Medulla oblongata (tissue), 1 donor: ENCODE results near the gene FUBP3.

Experiments
- DNase-seq: peaks from one replicate; pipeline ENCODE4 v3.0.0-alpha.2; 2015; ENCODE audit errors: extremely low spot score

FUBP3 gene

GRCh38 chr9:130662099-130662969, 83.0 kb downstream of the FUBP3 start:
- no peak for DNase-seq

- DNase-seq: no peak
Observed at GRCh38 chr9:130662970-130663257, 83.5 kb downstream of the FUBP3 start.

DNA sequence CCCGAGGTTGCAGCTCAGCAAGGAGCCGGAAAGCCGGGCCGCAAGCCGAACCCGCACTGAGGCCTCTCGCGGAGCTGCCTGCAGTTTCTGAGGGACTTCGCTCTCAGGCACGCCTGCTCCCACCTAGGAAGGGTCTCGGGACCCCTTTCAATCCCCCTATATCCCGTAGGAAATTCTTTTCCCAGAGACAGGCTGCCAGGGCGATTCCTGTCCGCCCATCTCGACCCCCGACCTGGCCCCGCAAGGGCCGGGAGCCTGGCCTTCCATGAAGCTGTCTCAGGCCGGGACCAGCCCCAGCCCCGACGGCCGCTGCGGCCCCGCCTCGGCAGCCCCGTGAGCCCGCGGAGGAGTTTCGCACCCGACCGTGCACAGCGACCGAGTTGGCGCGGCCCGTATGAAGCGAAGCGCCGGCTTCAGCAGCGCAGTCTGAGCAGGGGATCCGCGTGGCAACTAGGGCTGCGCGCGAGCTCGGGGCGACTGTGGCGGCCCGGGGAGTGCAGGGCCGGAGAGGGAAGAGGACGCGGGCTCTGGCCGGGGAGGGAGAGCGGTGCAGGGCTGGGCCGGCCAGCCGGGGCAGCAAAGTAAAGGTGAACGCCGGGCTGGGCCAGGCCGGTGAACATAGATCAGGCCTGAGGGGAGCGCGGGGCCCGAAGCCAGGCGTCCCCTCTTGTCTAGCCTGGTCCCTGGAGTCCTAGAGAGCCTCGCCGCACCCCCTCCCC, 84.0 kb downstream of the FUBP3 start:
- no peak for DNase-seq

DNA sequence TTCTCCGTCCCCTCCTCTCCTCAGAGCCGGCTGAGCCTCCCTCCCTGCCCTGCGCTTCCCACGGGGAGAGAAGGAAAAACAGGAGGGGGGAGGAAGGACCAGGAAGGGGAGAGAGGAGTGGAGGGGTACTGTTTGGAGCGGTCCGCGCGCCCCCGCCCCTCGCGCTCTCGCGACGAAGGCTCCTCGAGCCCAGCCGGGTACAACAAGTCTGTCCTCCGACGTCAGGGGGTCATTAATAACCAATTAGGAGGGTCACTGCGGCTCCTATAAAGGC, 84.5 kb downstream of the FUBP3 start:
- DNase-seq: no peak

DNA sequence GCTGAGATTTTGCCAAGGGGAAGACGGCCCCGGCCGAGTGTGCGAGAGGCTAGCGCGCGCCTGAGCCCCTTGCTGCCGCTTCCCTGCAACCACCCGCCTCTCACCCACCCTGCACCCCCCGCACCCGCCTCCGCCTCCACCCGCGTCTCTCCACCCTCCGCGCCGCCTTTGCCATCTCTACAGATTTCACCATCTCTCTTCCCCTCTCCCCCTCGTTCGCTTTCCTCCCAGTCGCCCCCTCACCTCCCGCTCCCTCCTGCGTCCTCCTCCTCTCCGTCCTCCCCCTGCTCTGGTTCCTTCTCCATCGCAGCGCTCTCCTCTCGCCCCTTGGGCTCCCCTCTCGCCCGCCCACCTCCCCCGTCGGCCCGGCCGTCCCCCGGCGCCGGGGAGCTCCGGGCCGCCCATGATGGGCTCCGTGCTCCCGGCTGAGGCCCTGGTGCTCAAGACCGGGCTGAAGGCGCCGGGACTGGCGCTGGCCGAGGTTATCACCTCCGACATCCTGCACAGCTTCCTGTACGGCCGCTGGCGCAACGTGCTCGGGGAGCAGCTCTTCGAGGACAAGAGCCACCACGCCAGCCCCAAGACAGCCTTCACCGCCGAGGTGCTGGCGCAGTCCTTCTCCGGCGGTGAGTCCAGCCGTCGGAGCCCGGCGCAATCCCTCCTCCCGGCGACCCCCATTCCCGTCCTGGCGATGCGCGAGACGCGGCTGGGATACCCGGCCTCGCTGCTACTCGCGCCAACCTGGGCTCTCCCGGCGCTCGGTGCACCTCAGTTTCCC, 85.1 kb downstream of the FUBP3 start, which contains the start of gene PRDM12:
Gene PRDM12 (plus strand): TSS at position 344 of the 778 bp plus-strand sequence. CDS start 60 bp downstream, at position 404.
- DNase-seq: no peak

DNA sequence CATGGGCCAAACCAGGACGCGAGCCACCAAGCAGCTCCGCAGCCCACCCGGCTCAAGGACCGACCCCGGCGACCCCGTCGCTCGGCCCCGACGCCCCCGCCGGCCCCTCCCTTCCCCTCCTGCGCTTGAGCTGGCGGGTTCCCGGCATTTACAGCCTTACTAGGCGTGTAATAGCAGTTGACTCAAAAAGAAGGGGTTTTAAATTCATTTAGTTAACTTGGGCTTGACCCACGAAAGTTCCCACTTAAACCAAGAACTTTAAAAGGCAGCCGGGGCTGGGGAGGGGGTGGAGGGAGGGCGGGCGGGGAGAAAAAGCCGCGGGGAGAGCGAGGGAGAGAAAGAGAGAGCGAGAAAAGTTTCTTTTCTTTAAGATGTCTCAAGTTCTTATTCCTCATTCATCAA, 85.7 kb downstream of the FUBP3 start:
- no peak for DNase-seq

- DNase-seq: no peak
Observed at GRCh38 chr9:130665431-130666392, 86.3 kb downstream of the FUBP3 start.

DNA sequence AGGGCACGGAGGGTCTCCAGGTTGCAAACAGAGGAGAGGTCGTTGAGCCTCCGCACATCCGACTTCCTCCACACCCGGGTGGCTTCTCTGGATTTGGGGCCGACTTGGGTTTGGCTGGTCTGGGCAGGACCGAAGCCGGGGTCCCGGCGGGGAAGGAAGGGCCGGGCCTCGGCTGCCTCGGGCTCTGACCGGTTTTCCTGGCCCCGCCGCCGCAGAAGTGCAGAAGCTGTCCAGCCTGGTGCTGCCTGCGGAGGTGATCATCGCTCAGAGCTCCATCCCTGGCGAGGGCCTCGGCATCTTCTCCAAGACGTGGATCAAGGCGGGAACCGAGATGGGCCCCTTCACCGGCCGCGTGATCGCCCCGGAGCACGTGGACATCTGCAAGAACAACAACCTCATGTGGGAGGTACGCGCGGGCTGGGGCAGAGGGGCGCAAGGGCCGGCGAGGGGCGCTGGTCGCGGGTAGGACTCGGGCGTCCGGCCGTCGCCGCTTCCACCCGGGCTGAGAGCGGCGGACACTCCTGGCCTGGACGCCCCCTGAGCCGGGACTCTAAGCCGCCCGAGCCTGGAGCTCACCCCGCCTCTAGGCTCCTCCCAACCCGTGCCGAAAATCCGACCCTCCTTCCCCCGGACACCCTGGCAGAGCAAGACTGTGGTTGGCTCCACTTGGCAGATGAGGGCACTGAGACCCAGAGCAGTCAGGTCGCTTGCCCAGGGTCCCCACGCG, 87.2 kb downstream of the FUBP3 start:
- DNase-seq: no peak

DNA sequence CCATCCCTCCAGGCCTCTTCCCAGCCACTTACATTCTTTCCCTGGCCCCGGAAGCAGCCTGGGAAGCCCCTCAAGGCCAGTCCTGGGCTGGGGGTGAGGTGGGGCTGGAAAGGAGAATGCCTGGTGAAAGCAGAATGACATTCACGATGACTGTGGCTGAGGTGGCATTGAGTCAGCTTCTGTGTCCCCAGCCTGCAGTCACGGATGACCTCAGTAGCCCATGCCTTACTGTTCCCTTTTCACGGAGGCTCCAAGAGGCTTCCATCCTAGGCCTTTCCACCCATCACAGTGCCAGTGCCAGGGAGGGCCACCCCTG, 87.7 kb downstream of the FUBP3 start:
- DNase-seq: no peak

GRCh38 chr9:130668196-130668595, 88.8 kb downstream of the FUBP3 start:
- no peak for DNase-seq

DNA sequence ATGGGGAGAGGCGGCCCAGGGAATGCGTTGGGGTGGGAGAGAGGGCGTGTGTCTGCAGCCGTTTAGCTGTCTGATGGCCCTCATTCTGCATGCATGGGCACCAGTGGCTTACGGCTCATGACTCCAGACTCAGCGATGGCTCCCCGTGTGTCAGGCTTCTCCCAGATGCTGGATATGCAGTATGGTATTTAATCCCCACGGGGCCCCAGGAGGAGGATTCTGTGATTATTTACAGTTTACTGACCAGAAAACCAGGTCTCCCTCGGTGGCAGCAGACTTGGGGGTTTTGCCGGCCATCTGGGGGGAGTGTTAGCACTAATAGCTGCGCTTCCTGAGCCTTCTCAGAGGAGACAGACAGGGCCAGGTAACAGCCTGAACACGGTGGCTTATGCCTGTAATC, 89.3 kb downstream of the FUBP3 start:
- no peak for DNase-seq

DNA sequence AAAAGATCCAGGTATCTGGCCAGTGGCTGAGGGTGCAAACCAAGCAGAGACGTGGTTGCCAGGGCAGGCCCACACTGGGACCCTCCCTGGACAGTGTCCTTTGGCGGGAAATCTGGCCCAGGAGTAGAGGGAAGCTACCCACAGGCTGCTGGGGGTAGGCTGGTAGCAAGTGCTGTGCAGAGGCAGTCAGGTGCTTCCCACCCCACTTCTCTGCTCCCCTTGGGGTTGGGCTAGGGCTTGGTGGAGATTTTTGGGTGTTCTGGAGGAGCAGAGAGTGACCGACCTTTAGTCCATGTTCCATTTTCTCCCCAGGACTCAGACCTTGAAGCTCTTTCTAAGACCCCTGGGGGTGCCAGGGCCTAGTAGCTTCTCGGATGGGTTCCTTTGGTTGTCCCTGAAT, 90.6 kb downstream of the FUBP3 start:
- DNase-seq: no peak

DNA sequence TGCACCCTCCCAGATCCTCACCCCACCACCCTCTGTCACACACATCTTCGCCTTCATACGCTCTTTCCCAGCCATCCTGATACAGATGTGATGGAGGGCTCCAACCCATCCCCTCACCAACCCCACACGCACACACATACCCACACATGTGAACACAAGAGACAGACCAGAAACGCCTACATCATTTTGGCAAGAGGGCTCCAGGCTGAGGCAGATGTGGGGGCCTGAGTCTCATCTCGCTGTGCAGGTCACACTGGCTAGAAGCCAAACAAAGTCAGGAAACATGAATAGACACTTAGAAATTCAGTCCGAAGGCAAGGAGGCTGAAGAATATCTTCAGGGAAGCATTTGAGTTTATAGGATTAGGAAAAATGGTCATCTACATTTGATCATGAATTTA, 91.3 kb downstream of the FUBP3 start:
- no peak for DNase-seq

DNA sequence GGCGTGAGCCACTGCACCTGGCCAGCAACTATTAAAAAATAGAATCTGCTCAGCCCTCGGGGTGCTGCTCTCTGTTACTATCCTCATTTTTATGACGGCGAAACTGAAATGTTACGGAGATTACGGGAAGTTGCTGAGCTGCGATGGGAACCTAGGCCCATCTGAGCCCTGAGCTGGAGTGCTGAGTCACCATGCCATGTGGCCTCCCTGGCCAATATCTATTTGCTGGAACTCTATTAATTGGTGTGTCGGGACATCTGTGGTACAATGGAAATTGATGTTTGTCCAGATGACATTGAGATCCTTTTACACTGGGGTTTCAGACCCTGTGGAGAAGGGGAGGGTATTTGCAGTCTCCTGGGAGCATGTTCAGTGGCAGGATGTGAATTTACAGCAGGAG, 93.1 kb downstream of the FUBP3 start:
- no peak for DNase-seq

DNA sequence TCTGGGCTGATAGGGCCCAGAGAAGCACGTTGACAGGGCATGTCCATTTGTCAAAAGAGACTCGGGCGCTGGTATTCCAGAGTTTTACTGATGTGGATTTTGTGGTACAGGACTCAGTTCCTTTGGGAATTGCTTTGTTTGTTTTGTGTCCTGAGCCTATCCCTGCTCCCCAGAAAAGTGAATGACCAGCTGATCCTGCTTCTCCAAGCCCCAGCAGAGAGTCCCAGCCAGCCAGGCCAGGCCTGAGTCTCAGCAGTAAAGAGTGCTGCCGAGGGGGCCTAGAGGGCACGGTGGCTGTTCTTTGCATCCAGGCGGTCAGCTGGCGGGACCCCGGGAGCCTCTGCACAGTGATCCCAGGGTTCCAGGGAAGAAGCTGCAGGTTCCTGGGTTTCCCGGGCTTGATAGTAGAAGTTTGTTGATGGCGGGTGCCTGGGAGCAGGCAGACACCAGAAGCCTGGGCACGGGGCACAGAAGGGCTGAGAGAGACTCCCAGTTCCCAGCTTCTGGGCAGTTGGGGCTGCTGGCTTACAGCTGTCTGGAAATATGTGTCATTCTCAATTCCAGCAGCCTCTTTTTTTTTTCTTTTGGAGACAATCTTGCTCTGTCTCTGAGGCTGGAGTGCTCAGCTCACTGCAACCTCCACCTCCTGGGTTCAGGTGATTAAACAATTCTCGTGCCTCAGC, 93.7 kb downstream of the FUBP3 start:
- no peak for DNase-seq

- no peak for DNase-seq
Observed at GRCh38 chr9:130675396-130675795, 96.0 kb downstream of the FUBP3 start.

GRCh38 chr9:130677252-130677651, 97.9 kb downstream of the FUBP3 start:
- DNase-seq: no peak

DNA sequence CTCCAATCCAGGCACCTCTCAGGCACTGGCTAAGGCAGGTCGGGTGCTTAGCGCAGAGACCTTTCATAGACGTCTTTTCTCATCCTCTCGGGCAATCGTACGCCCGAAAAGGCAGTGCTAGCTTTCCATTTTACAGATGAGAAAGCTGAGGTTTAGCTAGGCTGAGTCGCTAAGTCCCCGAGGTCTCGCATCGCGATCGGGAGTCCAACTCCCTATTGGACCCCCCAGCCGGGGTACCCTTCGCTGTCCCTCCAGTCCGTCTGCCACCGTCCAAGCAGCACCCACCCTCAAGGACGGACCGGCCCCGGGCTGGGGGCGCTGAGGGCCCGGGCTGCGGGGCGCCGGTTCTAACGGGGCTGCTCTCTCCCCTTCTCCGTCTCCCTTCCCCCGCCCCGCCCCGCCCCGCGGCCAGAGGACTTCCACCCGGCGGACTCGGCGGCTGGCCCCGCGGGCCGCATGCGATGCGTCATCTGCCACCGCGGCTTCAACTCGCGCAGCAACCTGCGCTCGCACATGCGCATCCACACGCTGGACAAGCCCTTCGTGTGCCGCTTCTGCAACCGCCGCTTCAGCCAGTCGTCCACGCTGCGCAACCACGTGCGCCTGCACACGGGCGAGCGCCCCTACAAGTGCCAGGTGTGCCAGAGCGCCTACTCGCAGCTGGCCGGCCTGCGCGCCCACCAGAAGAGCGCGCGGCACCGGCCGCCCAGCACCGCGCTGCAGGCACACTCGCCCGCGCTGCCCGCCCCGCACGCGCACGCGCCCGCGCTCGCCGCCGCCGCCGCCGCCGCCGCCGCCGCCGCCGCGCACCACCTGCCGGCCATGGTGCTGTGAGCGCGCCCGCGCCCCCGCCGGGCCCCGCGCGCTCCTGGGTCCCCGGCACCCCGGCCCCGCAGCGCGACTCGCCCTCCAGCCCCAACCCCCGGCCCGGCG, 101.7 kb downstream of the FUBP3 start:
- DNase-seq: no peak

GRCh38 chr9:130681769-130682420, 102.5 kb downstream of the FUBP3 start:
- DNase-seq: no peak
